HFF-Myc (cell line): ENCODE results near the gene RAB27A.
"Not testable (repeated sequence)": the region's sequence is repeated elsewhere in the genome, so short reads cannot be mapped to it uniquely, and the experiment has no call there.

ENCODE experiments used
- DNase-seq: peaks from one replicate; pipeline ENCODE4 v3.0.0-alpha.2; 2011; ENCODE audit warnings: low read depth; ENCODE audit errors: extremely low read depth
- H3K4me3 ChIP-seq: replicated peaks from 2 replicates; pipeline ENCODE4 v1.5.1; 2011; ENCODE audit warnings: low read depth, mild to moderate bottlenecking, control low read depth, low read length
- CTCF ChIP-seq: IDR thresholded peaks from 2 replicates; pipeline ENCODE4 v1.5.1; 2012; ENCODE audit warnings: mild to moderate bottlenecking, low read depth, low read length, control low read depth; ENCODE audit errors: missing control alignments

The RAB27A gene

GRCh38 chr15:55257012-55257670, 32.5 kb downstream of the RAB27A start:
- DNase-seq = no peak
- H3K4me3 ChIP-seq = no peak overlapping the region
- no peak for TF ChIP-seq CTCF

DNA sequence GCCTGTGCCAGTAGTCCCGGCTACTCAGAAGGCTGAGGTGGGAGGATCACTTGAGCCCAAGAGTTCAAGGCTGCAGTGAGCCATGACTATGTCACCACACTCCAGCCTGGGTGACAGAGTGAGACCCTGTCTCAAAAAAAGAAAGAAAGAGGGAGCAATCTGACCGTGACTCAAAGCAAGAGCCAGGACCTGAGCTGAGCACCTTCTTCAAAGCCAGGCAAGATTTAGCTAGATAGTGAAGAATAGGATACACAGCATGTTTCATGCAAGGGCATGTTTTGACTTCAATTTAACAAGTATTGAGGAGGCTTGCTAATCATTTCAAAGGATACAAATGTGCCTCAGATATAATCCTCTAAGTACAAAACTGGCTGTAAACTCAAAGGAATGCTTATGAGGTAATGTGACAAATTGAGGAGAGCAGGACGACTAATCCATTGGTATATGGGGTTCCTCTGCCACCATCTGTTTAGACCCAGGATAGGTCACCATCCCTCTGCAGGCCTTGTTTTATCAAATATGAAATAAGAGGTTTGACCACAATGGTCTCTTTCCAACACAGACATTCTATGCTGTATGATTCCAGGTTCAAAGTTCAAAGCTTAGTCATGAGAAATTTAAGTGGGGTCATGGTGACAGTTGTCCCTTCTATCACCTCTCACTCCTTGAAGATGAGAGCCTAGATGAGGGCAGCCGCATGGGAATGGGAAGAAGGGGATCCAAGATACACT, 33.2 kb downstream of the RAB27A start:
- TF ChIP-seq CTCF = no peak
- H3K4me3 ChIP-seq = no peak overlapping the region
- no peak for DNase-seq

DNA sequence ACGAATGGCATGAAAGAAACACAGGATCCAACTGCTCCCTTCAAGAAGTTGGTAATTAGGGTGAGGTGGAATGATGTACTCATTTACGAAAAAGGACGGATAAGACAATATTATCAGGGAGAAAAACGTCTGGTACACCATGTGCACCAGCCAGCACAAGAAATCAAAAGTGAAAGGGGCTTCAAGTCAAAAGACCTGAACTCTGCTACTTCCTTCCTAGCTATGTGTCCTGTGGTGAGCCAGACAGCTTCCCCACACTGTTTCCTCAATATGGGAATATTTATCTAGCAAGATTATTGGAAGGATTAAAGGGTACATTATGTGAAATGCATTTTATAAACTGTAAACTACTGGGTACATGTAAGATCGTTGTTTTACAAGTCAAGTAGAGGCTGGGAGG, 33.9 kb downstream of the RAB27A start:
- DNase-seq = no peak
- no peak overlapping the region for H3K4me3 ChIP-seq
- no peak for TF ChIP-seq CTCF

- no peak overlapping the region for H3K4me3 ChIP-seq
- TF ChIP-seq CTCF = no peak
Measured at GRCh38 chr15:55254916-55255679, 34.5 kb downstream of the RAB27A start.

GRCh38 chr15:55253580-55253979, 36.0 kb downstream of the RAB27A start:
- no peak for TF ChIP-seq CTCF
- H3K4me3 ChIP-seq = no peak overlapping the region
- no peak for DNase-seq

More at GRCh38 chr15:55254916-55255679, 34.5 kb downstream of the RAB27A start:
- no peak for DNase-seq

GRCh38 chr15:55252201-55252600, 37.4 kb downstream of the RAB27A start:
- H3K4me3 ChIP-seq, DNase-seq: not testable (repeated sequence)

DNA sequence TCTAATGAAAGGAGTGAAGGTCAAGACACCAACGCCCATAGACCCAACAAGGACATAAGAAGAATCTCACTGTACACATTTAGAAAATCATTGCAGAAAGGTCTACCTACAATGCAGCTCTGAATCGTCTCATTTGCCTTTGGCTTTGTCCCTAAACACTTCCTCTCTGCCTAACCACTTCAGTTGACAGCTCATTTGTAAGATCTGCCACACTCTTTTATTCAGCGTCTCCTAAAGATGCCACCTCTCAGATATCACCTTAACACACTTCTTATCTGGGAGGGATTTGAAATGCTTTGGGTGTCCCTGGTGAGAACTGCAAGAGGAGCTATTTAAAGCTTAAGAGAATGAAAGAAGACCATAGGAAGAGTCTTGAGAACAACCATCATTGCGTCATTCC, 38.7 kb downstream of the RAB27A start:
- TF ChIP-seq CTCF = no peak
- no peak for DNase-seq
- H3K4me3 ChIP-seq = no peak overlapping the region
